Activated CD4-positive, CD25-positive, alpha-beta regulatory T cell treated with anti-CD3 and anti-CD28 coated beads, Interleukin-2, amount 50 U/mL, for 24 hours (primary cell): Measurements from ENCODE around the gene PIGB.
"Not testable (repeated sequence)": the region's sequence is repeated elsewhere in the genome, so short reads cannot be mapped to it uniquely, and the experiment has no call there.

Source experiments
- ATAC-seq, 2 donors: fragments of 150-1000 bp; cut with Tn5 transposase; one replicate each; pipeline ENCODE4 v1.10.0; 2021; ENCODE audit warnings: mild to moderate bottlenecking in 1 of 2, moderate library complexity in 1 of 2

PIGB gene

DNA sequence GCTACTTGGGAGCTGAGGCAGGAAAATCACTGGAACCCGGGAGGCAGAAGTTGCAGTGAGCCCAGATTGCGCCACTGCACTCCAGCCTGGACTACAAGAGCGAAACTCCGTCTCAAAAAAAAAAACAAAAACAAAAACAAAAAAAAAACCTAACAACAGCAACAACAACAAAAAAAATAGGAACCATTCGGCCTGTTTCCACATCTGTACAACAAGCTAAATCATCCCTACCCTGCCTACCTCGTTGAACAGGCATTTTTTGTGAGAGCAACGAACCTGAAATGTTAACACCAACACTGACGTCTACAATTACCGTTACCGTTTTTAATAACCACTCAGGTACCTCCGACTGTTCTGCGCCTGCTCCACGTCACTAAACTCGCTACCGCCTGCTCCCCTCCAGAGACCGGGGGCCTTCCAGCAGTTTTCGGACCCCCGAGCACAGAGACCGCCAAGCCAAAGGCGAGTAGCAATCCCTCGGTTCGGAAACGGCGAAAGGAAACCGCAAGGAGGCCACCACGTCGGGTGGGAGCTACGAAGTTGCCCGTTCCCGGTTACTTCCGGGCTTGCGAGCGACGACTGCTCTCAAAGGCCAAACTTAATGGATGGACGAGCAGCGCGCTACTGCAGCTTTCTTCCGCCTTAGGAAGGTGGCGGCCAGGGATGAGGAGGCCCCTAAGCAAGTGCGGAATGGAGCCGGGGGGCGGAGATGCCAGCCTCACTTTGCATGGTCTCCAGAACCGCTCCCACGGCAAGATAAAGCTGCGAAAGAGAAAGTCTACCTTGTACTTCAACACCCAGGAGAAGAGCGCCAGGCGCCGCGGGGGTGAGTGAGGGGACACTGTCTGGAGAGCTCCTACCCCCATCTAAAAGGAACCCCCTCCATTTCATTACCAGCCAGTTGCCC, at the start of gene PIGB, which contains the start of gene PIGBOS1:
TSS of gene PIGB (plus strand) at position 635 of the 907 bp plus-strand sequence. CDS start at position 664, 29 bp downstream.
TSS of gene PIGBOS1 (minus strand) at position 536 of the 907 bp plus-strand sequence. CDS start 1,331 bp downstream, outside the sequence.
- peak; percentile 88 to 89 for ATAC-seq

DNA sequence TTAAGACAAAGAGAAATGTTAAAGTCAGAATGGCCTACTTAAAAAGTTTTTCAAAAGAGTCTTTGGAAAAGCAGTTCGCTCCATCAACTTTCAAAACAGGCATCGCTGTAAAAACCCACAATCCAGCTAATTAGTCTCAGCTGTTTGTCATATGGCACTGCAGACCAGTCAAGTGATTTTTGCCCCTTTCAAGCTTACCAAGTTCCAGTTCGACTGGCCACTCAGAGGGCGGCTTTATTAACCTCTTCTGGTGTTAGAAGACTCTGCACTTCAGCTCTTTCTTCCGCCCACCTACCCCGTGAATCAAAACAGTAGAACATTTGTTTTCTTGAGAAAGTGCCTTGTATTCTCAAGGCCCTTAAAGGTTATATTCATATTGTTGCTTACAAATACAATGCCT, 48.7 kb upstream of the PIGB start:
- no peak for ATAC-seq

DNA sequence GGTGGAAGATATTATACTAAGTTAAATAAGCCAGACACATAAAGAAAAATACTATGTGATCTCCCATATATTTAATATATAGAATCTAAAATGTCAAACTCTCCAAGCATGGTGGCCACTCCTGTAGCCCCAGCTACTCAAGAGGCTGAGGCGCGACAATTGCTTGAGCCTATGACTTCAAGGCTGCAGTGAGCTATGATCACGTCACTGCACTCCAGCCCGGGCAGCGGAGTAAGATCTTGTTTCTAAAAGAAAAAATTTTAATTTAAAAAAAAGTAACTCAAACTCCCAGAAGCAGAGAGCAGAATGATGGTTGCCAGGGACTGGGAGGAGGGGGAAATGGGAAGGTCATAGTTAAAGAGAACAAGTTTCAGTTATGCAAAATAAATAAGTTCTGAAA, 42.7 kb upstream of the PIGB start:
- ATAC-seq, result no peak

DNA sequence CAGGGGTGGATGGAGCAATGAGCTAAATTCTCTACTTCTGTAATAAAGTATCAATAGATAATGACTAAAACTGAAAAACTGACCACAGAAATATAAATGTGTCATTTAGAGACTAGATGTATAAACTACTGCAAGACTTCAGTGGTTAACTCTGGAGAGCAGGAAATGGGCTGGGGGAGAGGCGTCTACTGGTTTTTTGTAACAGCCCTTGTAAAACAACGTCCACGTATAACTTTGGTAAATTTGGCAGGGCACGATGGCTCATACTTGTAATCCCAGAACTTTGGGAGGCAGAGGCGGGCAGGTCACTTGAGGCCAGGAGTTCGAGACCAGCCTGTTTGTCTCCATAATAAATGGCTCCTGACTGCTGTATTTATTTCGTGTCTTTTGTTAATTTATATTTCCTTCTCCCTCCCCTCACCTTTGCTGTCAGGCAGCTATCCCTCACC, 41.9 kb upstream of the PIGB start:
- peak; percentile 49 to 58 for ATAC-seq

DNA sequence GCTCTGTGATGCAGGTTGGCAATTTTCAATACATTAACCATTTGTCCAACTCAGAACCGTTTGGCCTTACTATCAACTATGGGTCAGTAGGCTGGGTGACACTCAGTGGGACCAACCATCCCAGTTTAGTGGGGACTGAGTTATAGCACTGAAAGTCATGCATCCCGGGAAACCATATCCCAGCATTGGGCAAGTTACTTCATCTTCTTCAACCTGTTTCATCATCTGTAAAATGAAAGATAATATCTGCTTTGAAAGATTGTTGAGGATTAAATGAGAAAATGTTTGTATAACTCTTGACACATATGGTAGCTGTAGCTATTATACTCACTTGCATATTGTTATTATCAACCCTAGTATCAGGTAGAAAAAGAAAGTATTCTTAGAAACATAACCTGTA, 41.3 kb upstream of the PIGB start:
- ATAC-seq, result no peak

DNA sequence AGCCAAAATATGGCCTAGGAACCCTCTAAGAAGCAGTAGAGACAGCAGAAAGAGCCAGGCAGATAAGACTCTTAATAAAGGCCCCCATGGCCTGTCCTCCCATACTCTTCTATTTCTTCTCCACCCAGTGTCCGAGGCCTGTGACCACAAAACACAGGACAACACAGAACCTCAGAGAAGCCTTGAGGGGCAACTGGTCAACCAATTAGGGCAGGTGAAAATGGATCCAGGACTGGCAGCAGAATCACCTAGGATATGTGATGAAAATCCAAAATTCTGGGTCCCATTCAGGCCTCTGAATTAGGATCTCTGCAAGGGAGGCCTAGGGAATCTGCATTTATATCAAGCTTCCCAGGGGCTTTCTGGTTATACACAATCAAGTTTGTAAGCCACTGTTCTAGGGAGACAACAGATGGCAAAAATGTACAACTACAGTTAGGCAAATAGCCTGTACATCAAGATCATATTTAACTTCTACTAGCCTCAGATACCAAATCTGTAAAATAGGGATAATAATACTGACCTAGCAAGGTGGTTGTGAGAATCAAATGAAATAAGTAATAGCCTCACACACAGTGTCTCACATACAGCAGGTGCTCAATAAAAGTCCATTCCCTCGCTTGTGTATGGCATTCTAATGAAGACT, 39.8 kb upstream of the PIGB start:
- ATAC-seq, result no peak

DNA sequence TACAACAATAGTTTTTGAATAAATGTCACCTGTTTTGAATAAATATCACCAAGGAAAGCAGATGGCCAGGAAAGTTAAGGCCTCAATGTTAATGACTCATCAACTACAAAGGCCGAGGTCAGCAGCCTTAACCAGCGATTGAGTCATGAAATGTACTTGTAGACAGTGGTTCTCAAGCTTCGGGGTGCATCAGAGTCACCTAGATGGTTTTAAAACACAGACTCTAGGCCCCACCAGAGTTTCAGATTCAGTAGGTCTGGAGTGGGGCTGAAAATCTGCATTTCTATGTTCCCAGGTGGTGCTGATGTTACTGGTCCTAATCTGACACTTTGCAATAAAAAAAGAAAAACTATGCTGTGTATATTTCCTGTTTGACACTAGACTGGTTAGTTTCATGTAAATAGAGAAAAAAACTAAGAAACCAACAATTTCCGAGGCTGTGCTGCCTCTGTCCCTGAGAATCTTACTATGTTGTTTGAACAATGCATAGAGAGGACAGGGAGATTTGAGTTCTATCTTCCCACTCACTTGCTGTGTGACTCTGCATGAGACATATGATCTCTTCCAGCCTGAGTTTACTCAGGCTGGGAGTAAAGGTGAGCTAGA, 39.2 kb upstream of the PIGB start:
- ATAC-seq, result peak; percentile 85 to 86

DNA sequence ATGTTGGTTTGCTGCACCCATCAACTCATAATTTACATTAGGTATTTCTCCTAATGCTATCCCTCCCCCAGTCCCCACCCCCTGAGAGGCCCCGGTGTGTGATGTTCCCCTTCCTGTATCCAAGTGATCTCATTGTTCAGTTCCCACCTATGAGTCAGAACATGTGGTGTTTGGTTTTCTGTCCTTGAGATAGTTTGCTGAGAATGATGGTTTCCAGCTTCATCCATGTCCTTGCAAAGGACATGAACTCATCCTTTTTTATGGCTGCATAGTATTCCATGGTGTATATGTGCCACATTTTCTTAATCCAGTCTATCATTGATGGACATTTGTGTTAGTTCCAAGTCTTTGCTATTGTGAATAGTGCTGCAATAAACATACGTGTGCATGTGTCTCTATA, 38.4 kb upstream of the PIGB start:
- ATAC-seq, result not testable (repeated sequence)

DNA sequence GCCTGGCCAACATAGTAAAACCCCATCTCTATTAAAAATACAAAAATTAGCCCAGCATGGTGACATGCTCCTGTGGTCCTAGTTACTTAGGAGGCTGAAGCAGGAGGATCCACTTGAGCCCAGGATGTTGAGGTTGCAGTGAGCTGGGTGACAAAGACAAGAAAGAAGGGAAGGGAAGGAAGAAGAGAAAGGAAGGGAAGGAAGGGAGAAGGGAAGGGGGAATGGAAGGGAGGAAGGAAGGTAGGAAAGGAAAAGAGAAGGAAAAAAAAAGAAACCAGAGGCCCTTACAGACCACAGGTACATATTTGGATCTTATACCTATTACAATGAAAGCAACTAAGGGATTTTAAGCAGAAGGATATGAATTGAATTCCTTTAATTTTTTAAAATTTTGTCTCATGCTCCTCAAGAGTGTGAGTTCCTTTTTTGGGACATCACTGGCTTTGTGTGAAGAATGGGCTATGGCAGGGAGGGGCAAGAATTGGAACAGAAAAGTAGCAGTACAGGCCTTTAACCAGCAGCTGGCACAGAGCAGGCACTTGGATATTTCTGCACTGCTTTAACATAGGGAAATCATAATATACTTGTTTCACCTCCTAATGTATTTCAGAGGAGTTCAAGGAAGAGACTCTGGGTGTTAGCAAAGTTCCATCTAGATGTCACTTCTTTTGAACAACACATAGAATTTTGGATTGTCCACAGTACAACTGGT, 37.3 kb upstream of the PIGB start:
- no peak for ATAC-seq

DNA sequence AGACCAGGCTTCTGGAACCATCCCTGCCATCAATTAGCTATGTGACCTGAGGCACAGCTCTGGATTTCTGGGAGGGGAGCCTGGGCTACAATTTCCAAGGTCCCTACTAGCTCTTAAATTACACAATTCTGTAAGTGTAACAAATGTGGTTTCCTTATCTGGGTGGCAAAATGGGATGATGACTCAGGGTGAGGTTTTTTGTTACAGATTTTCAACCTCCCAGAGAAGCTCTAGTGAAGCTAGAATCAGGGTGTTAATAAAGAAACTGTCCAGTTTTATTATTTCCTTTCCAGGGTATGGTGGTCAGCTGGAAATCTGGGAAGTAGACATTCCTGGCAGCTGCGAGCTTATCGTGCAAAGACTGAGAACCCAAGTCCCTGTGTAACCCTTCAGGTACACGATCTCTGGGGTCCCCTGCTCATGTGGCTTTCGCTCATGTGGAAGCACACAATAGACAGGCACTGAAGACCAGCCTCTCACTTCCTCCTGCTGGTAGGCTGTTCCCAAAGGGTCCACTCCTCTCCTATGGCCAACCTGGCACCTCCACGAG, 36.7 kb upstream of the PIGB start:
- peak in 1 of 2 donors; percentile 37 for ATAC-seq

DNA sequence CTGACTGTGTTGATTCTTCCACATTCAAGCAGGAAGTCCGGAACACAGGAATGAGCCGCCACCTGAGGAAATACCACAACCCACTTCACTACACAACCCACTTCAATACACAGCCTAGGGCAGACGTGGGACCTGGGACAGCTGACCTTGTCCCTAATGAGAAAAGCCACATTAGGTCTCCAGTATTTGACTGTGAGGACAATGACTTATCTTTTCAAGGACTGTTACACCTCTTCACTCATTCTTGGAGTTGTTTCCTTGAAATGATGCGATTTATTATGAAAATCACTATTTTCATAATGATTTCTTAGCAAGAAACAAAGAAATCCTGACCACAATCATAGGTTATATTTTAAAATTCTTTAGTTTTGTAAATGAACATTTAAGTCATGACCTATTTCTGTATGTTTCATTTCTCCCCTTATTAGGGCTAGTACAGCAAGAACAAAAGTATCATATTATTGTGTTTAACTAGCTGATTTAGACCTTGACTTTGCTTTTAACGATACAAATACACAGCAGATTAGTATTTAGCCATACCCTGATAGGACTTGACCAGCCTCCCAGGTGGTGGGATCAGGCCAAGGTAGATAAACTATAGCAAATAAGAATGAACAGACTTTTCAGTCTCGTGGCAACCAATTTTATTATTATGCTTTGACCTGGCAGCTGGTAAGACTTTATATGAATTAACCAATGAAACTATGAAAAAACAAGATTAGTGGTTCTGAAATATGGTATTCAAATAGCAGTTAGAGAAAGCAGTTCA, 35.5 kb upstream of the PIGB start:
- ATAC-seq, result no peak

DNA sequence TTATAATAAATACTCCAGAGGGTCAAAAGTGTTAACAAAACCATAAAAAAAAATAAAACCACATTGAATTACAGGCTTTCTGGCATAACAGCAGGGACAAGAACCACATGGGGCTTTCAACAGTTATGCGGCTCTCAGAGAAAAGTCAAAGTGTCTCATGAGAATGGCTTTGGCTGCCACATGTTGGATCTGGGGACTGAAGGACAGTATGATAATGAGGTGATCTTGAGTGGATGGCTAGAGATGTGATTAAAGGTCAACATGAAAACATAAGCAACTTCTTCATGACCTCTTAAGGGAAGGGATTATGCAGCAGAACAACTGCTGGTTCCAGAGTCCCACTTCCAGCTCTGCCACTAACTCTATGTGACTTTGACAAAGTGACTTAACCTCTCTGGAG, 34.6 kb upstream of the PIGB start:
- ATAC-seq, result no peak

DNA sequence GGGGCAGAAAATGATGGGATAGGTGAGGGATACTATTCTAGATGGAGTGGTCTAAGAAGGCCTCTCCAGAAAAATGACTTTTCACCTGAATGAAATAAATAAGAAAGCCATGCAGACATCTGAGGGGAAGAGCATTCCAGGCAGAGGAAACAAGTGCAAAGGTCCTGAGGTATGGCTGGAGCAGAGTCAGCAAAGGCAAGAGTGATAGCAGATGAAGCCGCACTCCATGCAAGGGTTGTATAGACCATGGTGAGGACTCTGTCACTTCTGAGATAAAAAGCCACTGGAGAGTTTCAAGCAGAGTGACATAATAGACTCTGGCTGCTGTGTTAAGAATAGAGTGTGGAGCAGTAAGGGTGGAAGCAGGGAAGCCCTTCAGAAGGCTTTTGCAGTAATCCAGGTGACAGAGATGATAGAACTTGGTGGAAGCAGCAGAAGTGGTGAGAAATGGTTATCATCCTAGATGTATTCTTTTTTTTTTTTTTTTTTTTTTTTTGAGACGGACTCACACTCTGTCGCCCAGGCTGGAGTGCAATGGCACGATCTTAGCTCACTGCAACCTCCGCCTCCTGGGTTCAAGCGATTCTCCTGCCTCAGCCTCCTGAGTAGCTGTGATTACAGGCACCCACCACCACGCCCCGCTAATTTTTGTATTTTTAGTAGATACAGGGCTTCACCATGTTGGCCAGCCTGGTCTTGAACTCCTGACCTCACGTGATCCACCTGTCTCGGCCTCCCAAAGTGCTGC, 32.4 kb upstream of the PIGB start:
- not testable (repeated sequence) for ATAC-seq

DNA sequence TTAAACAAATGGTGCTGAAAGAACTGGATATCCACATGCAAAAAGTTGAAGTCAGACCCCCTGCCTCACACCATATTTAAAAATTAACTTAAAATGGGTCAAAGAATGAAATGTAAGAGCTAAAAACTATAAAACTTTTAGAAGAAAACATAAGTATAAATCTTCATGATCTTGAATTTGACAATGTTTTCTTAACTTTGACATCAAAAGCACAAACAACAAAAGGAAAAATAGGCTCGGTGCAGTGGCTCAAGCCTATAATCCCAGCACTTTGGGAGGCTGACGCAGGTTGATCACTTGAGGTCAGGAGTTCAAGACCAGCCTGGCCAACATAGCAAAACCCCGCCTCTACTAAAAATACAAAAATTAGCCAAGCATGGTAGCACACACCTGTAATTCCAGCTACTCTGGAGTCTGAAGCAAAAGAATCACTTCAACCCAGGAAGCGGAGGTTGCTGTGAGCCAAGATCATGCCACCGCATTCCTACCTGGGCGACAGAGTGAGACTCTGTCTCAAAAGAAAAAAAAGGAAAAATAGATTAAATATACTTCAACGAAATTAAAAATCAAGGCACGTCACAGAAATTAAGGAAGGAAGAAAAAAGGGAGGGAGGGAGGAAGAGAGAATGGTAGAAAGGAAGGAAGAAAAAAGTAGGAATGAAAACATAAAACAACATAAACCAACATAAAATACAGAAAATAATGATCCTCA, 30.9 kb upstream of the PIGB start:
- no peak for ATAC-seq

DNA sequence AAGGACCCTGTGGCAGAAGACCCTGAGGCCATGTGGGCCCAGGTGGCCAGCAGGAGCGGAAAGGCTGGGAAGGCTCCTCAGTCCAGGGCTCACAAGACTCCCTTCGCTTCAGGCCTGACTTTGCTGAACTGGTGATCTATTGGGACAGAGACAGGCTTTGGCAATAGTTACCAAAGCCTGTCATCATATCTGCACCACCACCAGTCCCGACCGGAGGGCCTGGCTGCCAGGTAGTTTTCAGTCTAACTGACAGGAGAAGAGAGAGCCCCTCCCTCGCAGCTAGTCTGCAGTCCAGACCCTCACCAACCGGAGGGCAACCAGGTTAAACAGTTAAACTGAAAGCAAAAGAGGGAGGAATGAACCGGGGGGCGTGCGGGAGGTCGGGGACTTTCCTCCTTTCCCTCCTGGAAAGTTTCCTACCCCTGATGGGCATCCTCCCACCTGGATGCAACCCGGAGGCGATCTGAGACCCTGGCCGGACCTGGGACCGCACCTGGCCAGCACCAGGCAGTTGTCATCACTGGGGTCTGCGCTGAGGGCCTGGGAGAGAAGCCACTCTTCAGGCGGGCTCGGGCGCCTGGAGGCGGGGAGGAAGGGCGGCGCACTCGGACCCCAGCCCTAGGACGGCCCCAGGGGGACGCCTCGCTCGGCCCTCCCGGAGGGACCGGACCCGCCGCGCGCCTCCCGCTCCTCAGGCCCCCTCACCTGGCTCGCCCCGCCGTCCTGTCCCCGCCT, 29.8 kb upstream of the PIGB start:
- ATAC-seq, result peak; percentile 23 to 31

DNA sequence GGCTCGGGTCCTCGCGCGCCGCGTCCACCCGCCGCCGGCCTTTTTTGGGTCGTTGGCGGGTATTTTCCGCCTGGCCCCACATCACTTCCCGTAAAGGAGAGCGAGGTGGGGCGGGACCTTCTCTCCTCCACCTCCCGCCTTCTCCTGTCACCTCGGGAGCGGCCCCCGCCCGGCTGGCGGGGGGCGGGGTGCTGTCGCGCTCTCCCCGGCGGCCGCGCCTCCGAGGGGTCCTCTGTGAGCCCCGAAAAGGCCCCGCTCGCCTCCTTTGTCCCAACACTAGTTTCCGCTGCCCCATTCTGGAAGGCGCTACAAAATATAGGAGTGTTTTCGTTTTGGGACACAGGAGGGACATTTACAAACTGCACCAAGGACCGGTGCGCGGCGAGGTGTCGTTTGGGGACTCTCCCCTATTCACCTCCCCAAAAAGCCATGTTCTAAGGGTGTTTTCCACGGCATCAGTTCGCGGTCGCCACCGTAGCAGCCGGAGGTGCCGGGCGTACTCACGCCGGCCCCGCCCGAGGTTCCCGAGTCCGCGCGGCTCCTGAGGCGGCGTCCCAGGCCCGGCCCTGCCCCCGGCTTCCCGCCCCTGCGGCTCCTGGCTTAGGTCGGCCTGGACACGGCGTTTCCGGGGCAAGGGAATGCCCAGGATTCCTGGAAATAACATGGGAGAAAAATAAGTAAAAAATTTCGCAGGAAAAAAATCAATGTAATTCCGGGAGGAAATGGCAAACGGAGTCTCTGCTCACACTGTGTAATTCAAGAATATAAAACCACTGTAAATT, 29.1 kb upstream of the PIGB start, which contains the start of gene RAB27A:
TSS of gene RAB27A (minus strand) at position 68 of the 782 bp plus-strand sequence. CDS start 54,879 bp downstream, outside the sequence.
- peak; percentile 73 to 75 for ATAC-seq

DNA sequence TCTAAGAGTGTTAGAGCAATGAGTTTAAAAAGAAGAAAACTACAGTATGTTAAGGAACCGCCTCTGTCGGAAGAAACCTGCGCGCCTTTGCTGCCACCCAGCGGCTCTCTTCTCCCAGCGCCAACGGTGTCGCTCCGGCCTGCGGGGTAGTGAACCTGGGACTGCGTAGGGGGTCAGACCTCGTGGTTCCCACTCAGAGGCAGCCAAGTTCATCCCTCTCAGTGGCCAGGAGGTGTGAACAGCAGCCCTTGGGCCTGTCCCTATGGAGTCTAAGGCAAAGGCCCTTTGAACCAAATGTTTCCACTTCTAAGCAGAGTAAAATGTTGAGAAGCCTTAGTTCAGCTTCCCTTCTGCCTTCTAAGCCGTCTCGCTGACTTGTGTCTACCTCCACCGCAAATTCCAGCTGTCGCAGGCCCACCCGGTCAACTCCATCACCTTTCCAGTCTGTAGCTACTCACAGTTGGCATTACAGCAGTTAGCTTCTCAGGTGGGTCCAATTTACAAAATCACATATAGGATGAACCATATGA, 28.4 kb upstream of the PIGB start:
- peak; percentile 84 to 87 for ATAC-seq

DNA sequence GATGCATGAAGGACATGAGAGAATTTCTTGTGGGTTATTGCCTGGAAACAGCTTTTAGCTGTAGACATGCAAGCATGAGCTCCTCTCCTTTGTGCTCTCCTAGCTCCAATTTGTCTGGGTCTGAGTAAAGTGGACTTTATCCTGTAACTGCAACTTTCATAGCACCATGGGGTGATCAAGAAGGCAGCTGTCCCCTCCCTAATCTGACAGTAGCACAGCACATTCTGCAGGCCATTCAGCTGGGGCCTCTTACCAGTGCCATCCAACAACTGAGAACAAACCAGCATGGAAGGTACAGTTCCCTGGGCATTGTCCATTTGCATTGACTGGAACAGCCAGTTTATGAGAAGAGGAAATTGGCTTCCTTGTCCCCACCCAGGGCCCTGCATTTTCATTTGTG, 21.7 kb upstream of the PIGB start:
- no peak for ATAC-seq
